GM21717 (cell line): ENCODE results near the gene SFMBT2.
A peak's percentile ranks its signal among the peaks of the same experiment; 100 is the strongest.

Source experiments
- ATAC-seq: cut with Tn5 transposase; IDR thresholded peaks from one replicate; pipeline ENCODE4 v1.9.1; 2021; ENCODE audit warnings: mild to moderate bottlenecking, moderate library complexity; ENCODE audit not compliant: unreplicated experiment

SFMBT2 gene

DNA sequence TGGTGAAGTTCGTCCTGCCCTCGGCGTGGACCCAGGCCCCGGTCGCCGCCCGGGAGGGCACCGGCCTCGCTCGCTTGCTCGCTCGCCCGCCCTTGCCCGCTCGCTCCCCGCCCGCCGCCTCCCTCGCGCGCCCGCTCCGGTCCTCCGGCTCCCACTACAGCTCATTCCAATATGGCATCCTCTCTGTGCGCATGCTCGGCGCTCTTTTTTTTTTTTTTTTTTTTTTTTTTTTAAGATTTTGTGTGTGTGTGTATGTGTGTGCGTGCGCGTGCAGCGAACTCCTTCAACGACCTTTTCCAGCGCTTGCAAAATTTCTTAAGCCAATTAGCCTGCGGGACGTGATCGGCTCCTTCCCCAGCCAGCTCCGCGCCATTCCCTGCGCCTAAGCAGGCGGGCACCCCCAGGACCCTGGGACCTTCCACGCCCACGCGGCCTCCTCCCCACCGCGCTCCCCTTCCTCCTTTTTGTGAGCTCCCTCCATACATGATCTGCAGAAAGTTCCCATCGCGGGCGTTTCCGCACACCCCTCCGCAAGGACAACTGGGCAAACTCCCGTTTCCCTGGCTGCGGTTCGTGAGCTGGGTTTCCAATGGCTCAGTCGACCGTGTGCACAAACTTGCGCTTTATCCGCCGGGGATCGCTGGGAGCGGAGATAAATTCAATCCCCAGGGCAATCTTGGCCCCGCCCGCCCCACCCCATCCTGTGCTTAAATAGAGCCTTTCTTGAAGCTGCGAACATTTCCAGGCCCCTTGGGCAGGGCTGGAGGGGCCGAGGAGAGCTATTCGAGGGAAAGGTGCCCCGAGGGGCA lies at the start of gene SFMBT2:
SFMBT2 (minus strand) TSS at position 173 of the 809 bp plus-strand sequence. CDS start 29,136 bp downstream, outside the sequence.
- peak; percentile 38 for ATAC-seq

DNA sequence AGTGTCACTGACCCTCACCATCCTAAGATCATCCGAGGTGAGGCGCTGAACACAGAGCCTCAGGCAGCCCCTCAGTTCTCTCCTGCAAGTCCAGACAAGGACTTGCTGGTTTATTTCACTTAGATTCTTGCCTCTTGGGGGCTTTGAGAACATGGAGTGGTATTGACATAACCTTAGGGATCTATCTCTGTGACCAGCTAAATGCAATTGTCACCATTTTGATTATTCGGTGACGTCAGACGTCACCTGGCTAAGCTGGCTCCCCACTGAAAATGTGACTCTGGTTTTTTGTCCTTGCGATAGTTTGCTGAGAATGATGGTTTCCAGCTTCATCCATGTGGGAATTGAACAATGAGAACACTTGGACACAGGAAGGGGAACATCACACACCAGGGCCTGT lies 49.2 kb upstream of the SFMBT2 start:
- no peak for ATAC-seq

DNA sequence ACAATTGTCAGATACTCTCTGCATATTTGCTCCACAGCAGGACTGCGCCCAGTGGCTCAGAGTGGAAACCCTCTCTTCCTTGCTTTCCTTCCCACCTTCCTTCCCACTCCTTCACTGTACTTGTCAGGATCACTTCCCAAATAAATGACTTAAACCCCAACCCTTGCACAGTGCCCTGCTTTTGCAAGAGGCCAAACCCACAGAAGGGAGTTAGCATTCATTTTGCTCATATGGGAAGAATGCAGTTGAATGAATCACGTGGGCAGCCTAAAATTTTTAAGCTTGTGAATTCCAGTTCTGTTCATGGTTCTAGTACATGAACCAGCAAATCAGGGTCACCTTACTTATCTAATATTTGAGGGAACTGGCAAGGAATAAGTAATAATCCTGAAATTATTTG lies 47.7 kb upstream of the SFMBT2 start:
- ATAC-seq: no peak

DNA sequence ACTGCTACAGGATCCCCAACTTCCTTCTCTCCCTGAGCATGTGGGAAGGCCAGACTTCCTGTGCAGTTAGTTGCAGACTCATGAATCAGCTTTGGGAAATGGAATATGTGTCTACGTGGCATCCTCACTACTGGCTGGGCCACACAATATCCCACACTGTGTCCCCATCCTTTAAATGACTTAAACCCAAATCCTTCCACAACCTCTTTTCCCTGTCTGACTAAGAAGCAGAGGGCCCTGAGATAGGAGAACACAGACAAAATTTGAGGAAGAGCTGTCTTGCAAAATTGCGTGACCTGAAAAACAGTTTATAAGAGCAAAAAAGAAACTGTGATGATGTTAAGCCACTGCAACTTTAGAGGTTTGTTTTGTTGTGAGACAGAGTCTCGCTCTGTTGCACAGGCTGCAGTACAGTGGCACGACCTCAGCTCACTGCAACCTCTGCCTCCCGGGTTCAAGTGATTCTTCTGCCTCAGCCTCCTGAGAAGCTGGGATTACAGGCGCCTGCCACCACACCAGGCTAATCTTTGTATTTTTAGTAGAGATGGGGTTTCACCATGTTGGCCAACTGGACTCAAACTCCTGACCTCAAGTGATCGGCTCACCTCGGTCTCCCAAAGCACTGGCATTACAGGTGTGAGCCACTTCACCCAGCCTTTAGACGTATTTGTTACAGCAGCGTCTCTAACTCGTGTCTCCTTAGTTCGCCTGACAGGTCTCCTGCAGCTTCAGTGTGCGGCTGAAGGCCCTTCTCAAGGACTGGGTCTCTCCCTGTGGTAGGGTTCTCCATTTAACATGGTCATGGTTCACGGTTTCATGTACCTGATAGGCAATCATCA lies 46.9 kb upstream of the SFMBT2 start:
- peak; percentile 82 for ATAC-seq

DNA sequence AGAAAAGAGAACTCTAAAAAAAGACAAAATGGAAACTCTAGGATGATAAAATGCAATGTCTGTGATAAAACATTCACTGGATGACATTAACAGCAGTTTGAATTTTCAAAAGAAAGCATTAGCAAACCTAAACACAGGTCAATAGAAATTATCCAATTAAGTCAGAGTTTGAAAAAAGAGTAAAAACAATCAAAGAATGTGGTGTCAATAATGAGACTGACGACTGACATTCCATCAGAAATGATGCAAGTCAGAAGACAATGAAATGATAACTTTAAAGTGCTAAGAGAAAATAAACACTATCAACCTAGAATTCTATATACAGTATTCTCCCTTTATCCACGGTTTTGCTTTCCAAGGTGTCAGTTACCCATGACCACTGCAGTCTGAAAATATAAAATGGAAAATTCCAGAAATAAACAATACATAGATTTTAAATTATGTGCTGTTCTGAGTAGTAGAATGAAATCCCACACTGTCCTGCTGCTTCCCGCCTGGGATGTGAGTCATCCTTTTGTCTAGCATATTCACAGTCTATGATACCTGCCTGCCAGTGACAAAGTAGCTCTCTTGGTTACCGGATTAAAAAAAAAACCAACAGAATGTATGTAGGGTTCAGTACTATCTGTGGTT lies 38.3 kb upstream of the SFMBT2 start:
- ATAC-seq: no peak

DNA sequence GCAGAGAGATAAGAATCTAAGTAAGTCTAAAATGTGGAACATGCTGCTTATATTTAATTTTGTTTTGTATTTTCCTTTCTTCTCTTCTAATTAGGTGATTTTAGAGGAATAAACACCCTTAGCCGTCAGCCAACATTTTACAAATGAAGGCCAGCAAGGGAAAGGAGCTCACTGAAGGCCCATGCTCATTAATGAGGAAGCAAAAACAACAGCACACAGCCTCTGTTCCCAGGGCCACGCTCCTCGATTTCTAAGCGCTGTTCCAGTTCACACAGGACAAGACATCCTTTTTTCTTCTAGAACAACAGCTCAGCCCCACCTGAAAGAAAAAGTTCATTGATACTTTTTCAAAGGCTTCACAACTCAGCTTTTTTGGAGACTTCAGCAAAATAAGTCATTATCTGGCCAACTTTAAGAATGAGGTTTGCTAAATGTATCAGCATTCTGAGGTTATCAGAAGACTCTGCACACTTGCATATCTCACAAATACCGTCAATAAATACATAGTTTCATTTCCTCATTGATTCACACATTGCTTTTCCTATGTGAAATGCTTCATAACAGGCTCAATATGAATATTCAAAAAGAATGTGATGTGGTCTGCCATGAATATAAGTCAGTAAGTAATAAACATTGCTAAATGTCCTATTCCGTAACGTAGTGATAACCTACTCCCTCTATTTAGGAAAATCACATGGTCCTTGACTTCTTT lies 34.8 kb upstream of the SFMBT2 start:
- peak; percentile 57 for ATAC-seq

DNA sequence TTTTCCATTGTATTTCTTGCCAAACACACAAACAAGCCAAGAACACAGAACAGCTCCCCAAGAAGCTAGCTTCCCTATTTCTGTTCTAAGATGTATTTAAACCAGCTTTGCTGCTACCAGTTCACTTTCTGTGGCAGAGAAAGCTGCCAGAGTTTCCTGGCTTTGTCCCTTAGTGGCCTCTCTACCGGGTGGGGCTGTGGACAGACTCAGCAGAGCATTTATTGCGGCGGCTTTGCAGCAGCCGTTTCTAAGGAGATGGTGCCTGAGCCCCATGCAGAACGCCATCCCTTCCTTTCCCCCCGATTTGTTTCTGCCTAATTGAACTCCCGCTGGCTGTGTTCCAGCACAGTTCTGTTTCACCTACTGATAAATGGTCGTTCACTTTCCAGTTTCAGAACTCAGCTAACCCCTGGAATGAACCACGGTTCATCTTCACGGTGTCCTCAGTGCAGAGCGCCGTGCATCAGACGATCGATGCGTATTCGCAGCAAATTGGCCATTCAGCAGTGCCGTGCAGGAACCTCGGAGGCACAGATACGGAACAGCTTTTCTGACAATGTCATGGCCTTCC lies 33.8 kb upstream of the SFMBT2 start:
- no peak for ATAC-seq

DNA sequence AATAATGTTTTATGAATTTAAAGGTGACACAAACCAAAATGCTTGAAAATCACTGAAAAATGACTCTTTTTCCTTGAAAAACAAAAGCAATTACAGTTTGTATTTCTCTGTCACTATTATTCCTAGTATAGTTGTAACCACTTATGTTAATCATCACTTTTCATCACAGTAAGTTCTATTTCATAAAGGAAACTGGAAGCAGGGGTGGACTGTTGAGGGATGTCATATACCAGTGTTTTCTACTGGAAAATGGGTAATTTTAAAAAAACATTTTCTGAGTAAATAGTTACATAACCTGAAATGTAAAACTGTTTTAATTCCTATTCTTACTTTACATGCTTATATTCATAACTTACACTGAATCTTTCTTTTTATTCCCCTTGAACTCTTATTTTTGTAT lies 32.2 kb upstream of the SFMBT2 start:
- ATAC-seq: no peak

DNA sequence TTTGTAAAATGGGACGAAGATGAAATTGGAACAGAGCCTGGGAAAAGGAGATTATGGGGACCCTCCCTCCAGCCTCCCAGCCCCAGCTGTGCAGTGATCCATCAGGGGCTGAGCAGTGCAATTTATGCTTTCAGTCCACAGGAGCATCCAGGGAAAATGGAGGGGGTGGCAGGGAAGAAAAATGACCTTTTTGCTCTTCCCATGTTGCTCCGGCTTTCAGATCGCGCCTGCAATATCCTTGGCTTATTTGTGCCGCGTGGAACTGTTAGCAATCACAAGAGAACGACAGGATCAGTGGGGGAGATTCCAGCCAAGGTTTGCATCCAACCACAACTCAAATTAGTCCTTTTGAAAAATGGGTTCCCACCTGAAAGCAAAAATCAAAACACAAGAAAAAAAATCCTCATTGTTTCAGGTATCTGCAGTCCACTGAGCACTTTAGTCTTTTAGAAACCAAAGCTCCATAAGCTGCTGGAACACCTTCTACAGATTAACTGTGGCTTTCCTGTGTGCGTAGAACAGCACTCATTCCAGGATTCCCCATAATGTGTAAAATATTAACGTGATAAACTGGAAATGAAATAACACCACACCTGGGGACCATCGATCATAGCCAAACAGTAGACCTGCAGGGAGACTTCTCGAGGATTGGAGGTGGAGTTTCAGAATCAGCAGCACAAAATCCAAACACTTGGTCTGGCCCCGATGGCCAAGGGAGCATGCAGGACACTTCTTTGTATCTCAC lies 30.7 kb upstream of the SFMBT2 start:
- no peak for ATAC-seq

DNA sequence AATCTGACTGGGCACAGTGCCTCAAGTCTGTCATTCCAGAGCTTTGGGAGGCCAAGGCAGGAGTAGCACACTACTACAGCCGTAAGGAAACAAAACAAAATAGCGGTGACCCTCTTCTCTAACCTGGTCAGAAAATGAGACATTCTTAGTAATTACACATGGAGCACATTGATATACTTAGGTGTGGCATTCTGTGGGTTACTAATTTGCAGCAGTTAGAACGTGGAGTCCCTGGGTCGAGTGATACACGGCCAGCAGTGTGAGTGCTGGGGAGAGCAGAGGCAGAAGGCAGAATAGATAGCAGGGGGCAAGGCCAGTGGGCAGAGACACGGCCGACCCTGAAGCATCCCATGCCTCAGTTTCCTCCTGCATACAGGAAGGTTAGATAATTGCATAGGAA lies 28.9 kb upstream of the SFMBT2 start:
- ATAC-seq: no peak

DNA sequence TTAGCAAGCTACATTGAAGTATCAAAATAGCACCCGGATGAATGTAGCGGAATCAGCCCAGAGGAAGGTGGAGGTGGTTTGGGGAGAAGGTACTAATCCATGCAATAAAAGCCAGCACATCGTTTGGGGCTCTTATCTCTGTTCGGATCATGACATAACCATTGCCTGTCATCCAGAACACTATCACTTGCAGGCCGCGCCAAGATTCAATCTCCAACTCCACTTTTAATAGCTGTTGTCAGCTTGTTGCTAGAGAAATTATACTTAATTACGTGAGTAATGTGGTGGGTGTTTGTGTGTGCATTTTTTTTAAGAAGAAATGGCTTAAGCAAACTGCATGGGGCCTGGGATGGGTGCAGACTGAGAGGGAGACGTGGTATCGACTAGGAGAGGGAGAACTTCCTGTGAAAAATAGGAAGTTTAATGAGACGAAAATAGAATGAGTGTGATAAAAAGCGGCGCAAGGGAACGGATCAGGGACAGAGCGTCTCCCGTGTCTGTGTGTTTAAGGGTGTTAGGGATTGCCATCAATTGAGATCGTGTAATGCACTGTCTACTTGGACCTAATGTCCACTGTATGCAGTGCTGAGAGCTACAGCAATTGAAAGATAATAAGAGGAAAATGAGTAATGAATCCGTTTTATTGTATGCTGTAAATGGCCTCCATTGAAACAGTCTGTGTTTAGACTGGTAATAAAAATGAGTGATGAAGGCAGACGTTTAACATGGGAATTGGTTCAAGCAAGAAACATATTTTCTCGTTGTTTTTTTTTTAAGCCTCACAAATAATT lies 27.6 kb upstream of the SFMBT2 start:
- no peak for ATAC-seq

DNA sequence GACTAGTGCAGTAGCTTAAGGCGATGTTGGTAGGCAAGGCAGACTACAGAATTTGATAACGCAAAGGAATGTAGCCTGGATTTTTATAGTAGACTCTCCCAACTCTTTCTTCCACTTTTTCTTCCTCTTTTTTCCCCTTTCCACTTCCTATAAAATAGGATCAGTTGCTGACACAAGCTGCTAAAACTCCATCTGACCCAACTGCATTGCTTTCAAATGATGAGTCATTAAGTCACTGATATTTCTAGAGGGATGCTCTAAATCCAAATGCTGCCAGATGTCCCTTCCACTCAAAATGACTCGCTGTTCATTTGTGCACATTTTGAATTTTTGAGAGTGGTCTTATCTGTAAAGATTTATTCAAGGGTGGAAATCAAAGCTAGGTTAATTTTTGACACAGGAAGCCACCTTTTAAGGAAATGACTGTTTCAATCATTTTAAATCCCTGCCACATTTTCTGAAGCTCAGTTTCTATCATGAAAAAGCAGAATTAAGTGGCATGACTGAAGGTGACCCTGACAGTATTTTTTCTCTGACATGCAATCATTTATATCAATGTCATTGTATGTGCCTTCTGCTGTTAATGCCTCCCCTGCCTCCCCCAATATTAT lies 25.8 kb upstream of the SFMBT2 start:
- ATAC-seq: no peak

DNA sequence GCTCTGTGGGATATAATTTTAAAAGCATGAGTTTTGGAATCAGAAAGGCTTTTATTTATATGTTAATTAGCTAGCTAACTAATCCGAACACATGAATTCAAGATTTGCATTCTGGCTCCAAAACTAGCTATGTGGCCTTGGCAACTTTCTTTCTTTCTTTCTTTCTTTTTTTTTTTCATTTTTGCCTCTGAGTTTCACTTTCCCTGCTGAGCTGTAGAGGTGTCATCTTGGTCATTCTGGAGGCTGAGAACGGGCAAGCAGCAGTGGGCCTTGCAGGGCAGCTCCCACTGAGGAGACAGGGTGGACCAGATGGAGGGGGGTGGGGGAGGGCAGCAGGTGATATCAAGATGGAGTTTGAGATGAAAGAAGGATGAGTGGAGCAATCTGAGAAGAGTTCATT lies 24.8 kb upstream of the SFMBT2 start:
- no peak for ATAC-seq

DNA sequence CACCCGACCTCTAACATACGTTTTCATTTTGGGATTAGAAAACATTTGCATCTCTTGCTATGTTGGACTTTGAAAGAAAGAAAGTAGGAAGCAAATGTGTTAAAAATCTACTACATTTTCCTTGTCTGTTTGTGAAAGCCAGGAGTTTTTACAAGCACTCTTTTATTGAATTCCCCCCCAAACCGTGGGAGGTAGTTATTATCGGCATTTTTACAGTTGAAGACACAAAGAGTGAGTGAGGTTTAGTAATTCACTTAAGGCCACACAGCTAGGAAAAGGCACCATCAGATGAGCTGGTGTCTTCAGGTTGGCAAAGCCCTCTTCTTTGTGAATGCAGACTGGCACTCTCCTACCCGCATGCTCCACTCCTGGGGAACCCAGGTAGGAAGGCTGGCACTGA lies 23.5 kb upstream of the SFMBT2 start:
- ATAC-seq: no peak

DNA sequence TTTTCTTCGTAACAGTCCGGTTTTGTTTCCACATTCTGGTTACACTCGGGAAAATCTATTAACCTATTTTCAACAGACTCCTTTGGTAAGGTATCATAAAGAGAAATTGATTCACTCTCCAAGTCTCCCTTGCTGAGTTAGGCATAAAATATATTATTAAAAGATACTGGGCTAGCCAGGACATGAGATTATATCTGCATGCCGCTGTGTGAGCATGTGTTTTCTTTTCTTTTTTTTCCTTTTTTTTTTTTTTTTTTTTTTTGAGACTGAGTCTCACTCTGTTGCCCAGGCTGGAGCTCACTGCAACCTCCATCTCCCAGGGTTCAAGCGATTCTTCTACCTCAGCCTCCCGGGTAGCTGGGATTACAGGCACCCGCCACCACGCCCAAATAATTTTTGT lies 23.0 kb upstream of the SFMBT2 start:
- ATAC-seq: no peak

DNA sequence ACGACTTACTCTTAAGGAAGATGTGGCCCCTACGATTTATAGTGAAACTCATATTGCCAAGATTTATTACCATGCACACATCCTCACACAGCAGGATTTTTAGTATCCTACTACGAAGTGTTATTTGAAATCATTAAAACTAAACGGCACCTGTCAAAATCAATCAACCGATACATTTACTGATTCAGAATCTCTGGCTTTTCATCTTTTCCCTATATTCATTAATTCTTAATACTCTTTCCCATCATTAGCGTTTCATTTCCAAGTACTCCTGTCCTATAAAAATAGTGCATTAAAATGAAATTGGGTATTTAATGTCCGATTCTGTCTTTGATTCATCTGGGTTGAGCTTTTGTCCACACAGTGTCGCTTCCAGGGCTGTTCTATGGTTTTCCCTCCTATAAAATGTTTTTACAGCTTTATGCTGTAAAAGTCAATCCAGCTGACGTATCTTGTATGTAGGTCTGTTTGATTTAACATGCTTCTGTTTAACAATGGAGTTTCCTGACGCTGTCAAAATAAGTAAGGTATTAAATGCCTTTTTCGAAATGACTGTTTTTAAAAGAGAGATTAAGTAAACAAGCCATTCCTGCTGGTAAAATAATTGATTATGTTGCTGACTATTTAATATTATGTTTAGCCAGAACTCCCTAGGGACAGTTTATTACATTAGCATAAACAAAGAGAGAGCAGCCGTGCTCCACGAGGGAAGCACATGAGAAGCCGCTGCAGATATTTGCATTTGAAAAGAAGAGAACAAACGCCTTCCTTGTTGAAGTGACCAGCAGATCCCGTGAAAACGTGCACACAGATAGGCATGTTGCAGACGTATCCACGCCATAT lies 22.3 kb upstream of the SFMBT2 start:
- no peak for ATAC-seq

DNA sequence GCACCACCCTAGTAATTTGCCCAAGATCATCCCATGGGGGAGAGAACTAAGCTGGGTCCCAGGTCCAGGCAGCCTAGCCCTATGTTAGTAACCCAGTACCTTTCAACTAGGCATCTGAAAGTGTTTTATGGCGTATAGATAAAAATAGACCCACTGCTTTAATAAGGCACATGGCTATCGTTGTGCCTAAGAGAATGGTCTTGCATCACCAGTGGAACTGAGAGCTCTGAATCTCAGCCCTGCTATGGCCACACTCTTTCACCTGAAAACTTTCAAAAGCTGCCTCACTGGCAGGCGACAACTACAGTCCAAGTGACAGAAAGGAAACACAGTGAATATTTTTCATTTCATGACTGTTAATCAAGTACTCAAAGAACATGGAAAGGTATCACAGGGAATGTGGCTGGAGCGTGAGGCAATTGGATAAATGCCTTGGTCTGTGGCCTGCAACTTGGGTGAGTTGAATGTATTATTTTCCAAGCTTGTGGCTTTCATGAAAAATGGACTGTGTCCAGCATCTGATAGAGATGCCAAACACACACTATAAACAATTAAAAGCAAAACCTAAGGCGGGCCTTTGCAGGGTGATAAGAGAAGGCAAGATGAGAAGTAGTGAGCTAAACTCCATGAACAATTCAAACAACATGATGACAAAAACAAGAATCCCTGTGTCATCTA lies 18.0 kb upstream of the SFMBT2 start:
- no peak for ATAC-seq
